Fibroblast of lung (primary cell): Measurements from ENCODE around the gene CCKAR. TPM values are rescaled to one million over a fixed set of nuclear protein-coding genes. Genes with fewer than 3 reads are reported as not detected.

Experiments
- DNase-seq, 2 donors: peaks; one replicate each; pipeline versions ENCODE4 v3.0.0 to v3.0.0-alpha.2; 2010; ENCODE audit warnings: low read depth in 2 of 2
- H2AFZ ChIP-seq: 2 replicates; pipeline ENCODE4 v1.5.1; 2012; ENCODE audit warnings: low read length, control low read depth, inconsistent platforms
- H3K27ac ChIP-seq: 2 replicates; pipeline ENCODE4 v1.5.1; 2011; ENCODE audit warnings: low read length, control low read depth; ENCODE audit not compliant: insufficient read depth
- H3K27me3 ChIP-seq: 2 replicates; pipeline ENCODE4 v1.5.1; 2011; ENCODE audit warnings: mild to moderate bottlenecking, low read length; ENCODE audit not compliant: control insufficient read depth, insufficient read depth
- H3K36me3 ChIP-seq: 2 replicates; pipeline ENCODE4 v1.5.1; 2011; ENCODE audit warnings: low read length; ENCODE audit not compliant: control insufficient read depth, insufficient read depth
- H3K4me1 ChIP-seq: 2 replicates; pipeline ENCODE4 v1.5.1; 2011; ENCODE audit warnings: low read length; ENCODE audit not compliant: control insufficient read depth, insufficient read depth; ENCODE audit errors: extremely low read depth
- H3K4me2 ChIP-seq: 2 replicates; pipeline ENCODE4 v1.5.1; 2011; ENCODE audit warnings: low read length, control low read depth; ENCODE audit not compliant: insufficient read depth; ENCODE audit errors: extremely low read depth
- H3K4me3 ChIP-seq, 4 experiments: fragments of 200-600 bp in 1 of 4; sonication (generic) in 1 of 4; replicated peaks in 1 of 4; 2 replicates each; pipeline ENCODE4 v1.5.1; 2011 to 2016; ENCODE audit warnings: low read length in 4 of 4, low read depth in 3 of 4, mild to moderate bottlenecking in 3 of 4, control low read depth in 2 of 4, inconsistent platforms in 1 of 4, mixed read lengths in 1 of 4; ENCODE audit not compliant: insufficient read depth in 1 of 4; ENCODE audit errors: control extremely low read depth in 1 of 4
- H3K79me2 ChIP-seq: 2 replicates; pipeline ENCODE4 v1.5.1; 2012; ENCODE audit warnings: mild to moderate bottlenecking, low read length, inconsistent platforms; ENCODE audit not compliant: control insufficient read depth, insufficient read depth
- H3K9ac ChIP-seq: 2 replicates; pipeline ENCODE4 v1.5.1; 2011; ENCODE audit warnings: mild to moderate bottlenecking, low read length, control low read depth; ENCODE audit not compliant: insufficient read depth
- H3K9me3 ChIP-seq: 2 replicates; pipeline ENCODE4 v1.5.1; 2012; ENCODE audit warnings: low read depth, low read length; ENCODE audit not compliant: control insufficient read depth, insufficient read depth
- H4K20me1 ChIP-seq: 2 replicates; pipeline ENCODE4 v1.5.1; 2011; ENCODE audit warnings: low read length; ENCODE audit not compliant: control insufficient read depth, insufficient read depth; ENCODE audit errors: extremely low read depth
- CTCF ChIP-seq, 2 donors: IDR thresholded peaks in 1 of 2; conservative IDR thresholded peaks in 1 of 2; 1 replicate in 1 of 2; 2 replicates in 1 of 2; pipeline ENCODE4 v1.5.1; 2011 to 2012; ENCODE audit warnings: low read length in 2 of 2, control low read depth in 1 of 2, inconsistent platforms in 1 of 2, low read depth in 1 of 2, mild to moderate bottlenecking in 1 of 2
- EZH2 ChIP-seq: IDR thresholded peaks from 2 replicates; pipeline ENCODE4 v1.5.1; 2012; ENCODE audit warnings: low read length, control low read depth, mild to moderate bottlenecking; ENCODE audit errors: missing control alignments
- polyA plus RNA-seq, 2 donors: library from polyadenylated mRNA; depleted of rRNA in 1 of 2; stranded (reverse) in 1 of 2; unstranded in 1 of 2; fragments of >200 nt; gene quantifications; 2 replicates each; pipeline ENCODE4 v1.2.1, GENCODE V29; 2011 to 2012; ENCODE audit warnings: missing spikeins in 1 of 2
- total RNA-seq: library from RNA; depleted of rRNA; stranded (reverse); fragments of >200 nt; gene quantifications from 2 replicates; pipeline ENCODE4 v1.2.1, GENCODE V29; 2014

The CCKAR gene
- total and polyA plus RNA-seq, 2 donors (not counting 1 experiment from before 2014, with no cell fraction given), result 0.59 to 0.83 TPM

GRCh38 chr4:26452565-26453531, 37.4 kb downstream of the CCKAR start:
- H3K9ac ChIP-seq, result no peak overlapping the region
- H3K79me2 ChIP-seq, result no peaks in the 10 kb centered on the region
- H4K20me1 ChIP-seq, result no peaks in the 10 kb centered on the region
- no peak for TF ChIP-seq CTCF (conservative IDR thresholded peaks at IDR 0.05 in 1 of 2, IDR thresholded peaks at IDR 0.05 in 1 of 2; ENCODE audit: low read depth in 1 of 2, low read length in 2 of 2)
- TF ChIP-seq EZH2, result no peak
- H3K4me3 ChIP-seq, result no peak overlapping the region
- no peaks in the 10 kb centered on the region for H3K9me3 ChIP-seq
- H2AFZ ChIP-seq, result no peak overlapping the region
- H3K36me3 ChIP-seq, result no peaks in the 10 kb centered on the region
- H3K27me3 ChIP-seq, result no peaks in the 10 kb centered on the region
- no peak overlapping the region for H3K4me2 ChIP-seq
- no peak for DNase-seq
- H3K4me1 ChIP-seq, result no peaks in the 10 kb centered on the region
- no peak overlapping the region for H3K27ac ChIP-seq

- TF ChIP-seq CTCF (conservative IDR thresholded peaks at IDR 0.05 in 1 of 2, IDR thresholded peaks at IDR 0.05 in 1 of 2; ENCODE audit: low read depth in 1 of 2, low read length in 2 of 2) (no peak), EZH2 (no peak)
- Histone ChIP-seq H3K27ac (no peak overlapping the region), H3K9me3 (no peaks in the 10 kb centered on the region), H3K27me3 (no peaks in the 10 kb centered on the region), H3K36me3 (no peaks in the 10 kb centered on the region), H3K4me2 (no peak overlapping the region), H3K4me1 (no peaks in the 10 kb centered on the region), H3K4me3 (no peak overlapping the region), H2AFZ (no peak overlapping the region), H3K79me2 (no peaks in the 10 kb centered on the region), H4K20me1 (no peaks in the 10 kb centered on the region), H3K9ac (no peak overlapping the region)
- DNase-seq, result peak in 1 of 2 donors; percentile 11
Observed at GRCh38 chr4:26451597-26451996, 38.7 kb downstream of the CCKAR start.

GRCh38 chr4:26450418-26450817, 39.9 kb downstream of the CCKAR start:
- no peak for DNase-seq
- Histone ChIP-seq H3K27ac (no peak overlapping the region), H3K9ac (no peak overlapping the region), H3K27me3 (no peaks in the 10 kb centered on the region), H3K4me1 (no peaks in the 10 kb centered on the region), H3K36me3 (no peaks in the 10 kb centered on the region), H3K79me2 (no peaks in the 10 kb centered on the region), H3K4me3 (no peak overlapping the region), H3K9me3 (no peaks in the 10 kb centered on the region), H4K20me1 (no peaks in the 10 kb centered on the region), H2AFZ (no peak overlapping the region), H3K4me2 (no peak overlapping the region)
- TF ChIP-seq EZH2 (no peak), CTCF (conservative IDR thresholded peaks at IDR 0.05 in 1 of 2, IDR thresholded peaks at IDR 0.05 in 1 of 2; ENCODE audit: low read depth in 1 of 2, low read length in 2 of 2) (no peak)
